B cell (primary cell): ENCODE measurements around the gene P2RX7.

ENCODE experiments used
- EZH2 ChIP-seq: IDR thresholded peaks from 2 replicates; pipeline ENCODE4 v1.6.1; 2012; ENCODE audit warnings: borderline replicate concordance, low read depth, mild to moderate bottlenecking, moderate library complexity, low read length; ENCODE audit not compliant: insufficient read depth, poor library complexity, severe bottlenecking
- TF ChIP-seq, protein P1 (sequence below): fragments of 200-600 bp; IDR thresholded peaks from one replicate; pipeline ENCODE4 v1.8.0; 2022; ENCODE audit warnings: antibody characterized with exemption, mild to moderate bottlenecking

DNA sequence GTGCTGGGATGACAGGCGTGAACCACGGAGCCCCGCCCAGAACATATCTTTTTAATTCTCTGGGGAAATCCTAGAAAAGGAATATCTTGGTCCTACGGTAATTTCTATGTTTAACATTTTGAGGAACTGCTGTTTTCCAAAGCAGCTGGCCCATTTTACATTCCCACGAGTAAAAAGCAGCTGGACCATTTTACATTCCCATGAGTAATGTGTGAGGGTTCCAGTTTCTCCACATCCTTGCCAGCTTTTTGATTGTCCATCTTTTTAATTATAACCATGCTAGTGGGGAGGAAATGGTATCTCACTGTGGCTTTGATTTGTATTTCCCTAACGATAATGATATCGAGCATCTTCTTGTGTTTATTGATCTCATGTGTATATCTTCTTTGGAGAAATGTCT is 72.8 kb downstream of the P2RX7 start:
- TF ChIP-seq, protein P1, sequence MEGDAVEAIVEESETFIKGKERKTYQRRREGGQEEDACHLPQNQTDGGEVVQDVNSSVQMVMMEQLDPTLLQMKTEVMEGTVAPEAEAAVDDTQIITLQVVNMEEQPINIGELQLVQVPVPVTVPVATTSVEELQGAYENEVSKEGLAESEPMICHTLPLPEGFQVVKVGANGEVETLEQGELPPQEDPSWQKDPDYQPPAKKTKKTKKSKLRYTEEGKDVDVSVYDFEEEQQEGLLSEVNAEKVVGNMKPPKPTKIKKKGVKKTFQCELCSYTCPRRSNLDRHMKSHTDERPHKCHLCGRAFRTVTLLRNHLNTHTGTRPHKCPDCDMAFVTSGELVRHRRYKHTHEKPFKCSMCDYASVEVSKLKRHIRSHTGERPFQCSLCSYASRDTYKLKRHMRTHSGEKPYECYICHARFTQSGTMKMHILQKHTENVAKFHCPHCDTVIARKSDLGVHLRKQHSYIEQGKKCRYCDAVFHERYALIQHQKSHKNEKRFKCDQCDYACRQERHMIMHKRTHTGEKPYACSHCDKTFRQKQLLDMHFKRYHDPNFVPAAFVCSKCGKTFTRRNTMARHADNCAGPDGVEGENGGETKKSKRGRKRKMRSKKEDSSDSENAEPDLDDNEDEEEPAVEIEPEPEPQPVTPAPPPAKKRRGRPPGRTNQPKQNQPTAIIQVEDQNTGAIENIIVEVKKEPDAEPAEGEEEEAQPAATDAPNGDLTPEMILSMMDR: no peak
- TF ChIP-seq EZH2: no peak
